ENCODE results near the gene PTGES2. TPM values are rescaled to one million over a fixed set of nuclear protein-coding genes. Genes with fewer than 3 reads are reported as not detected.

Gene PTGES2
- total RNA-seq, 2 donors from 2014 or later, result 73.5 to 84.5 TPM

DNA sequence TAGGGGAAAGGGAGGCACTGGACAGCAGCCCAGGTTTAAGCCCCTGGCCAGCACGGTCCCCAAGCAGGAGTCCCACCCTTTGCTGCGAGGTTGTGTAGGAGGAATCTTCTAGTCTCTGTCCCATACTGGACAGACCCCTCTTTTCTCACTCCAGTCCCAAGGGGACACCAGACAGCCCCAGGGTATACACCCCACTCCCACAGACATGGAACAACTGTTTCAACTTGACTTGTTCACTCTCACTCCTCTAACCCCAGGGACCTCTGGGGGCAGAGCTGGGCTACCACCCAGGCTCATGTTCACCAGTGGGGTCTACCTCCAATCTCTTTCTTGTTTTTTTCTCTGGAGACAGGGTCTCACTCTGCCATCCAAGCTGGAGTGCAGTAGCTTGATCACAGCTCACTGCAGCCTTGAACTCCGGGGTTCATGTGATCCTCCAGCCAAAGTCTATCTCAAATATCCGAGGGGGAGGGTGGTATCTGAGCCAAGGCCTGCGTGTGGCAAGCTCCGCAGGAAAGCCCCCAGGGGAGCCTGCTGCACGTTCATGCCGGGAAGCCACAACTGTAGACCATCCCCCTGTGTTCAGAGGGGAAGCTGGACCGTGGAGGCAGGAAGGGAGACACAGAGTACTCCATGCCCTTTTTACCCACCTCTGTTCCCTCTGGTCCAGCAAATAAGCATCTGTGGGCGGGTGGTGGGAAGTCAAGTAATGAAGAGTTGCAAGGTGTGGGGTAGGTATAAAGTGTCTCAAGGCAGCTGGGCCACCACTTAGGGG, 1.8 kb downstream of the PTGES2 start:
- H3K4me1 ChIP-seq (ENCODE audit: control insufficient read depth, insufficient read depth, low read length), result no peaks in the 10 kb centered on the region
- Mint-ChIP-seq H3K27ac (no peak overlapping the region), H3K4me3 (peak overlapping the region; percentile 91), H3K9me3 (peaks cover 14% of the 10 kb centered on the region), H3K4me1 (peaks cover 7% of the 10 kb centered on the region), H3K27me3 (ENCODE audit: insufficient read depth) (peaks cover 14% of the 10 kb centered on the region), H3K36me3 (ENCODE audit: low read depth) (peaks cover 21% of the 10 kb centered on the region)
- no peak overlapping the region for H3K27ac ChIP-seq (ENCODE audit: low read depth, low read length)
- TF ChIP-seq, protein P1, sequence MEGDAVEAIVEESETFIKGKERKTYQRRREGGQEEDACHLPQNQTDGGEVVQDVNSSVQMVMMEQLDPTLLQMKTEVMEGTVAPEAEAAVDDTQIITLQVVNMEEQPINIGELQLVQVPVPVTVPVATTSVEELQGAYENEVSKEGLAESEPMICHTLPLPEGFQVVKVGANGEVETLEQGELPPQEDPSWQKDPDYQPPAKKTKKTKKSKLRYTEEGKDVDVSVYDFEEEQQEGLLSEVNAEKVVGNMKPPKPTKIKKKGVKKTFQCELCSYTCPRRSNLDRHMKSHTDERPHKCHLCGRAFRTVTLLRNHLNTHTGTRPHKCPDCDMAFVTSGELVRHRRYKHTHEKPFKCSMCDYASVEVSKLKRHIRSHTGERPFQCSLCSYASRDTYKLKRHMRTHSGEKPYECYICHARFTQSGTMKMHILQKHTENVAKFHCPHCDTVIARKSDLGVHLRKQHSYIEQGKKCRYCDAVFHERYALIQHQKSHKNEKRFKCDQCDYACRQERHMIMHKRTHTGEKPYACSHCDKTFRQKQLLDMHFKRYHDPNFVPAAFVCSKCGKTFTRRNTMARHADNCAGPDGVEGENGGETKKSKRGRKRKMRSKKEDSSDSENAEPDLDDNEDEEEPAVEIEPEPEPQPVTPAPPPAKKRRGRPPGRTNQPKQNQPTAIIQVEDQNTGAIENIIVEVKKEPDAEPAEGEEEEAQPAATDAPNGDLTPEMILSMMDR (conservative IDR thresholded peaks at IDR 0.05), result no peak
- DNase-seq, result no peak
- no peaks in the 10 kb centered on the region for H3K9me3 ChIP-seq (ENCODE audit: control insufficient read depth, low read length)
- peaks cover 21% of the 10 kb centered on the region for H3K36me3 ChIP-seq (ENCODE audit: control insufficient read depth, insufficient read depth, low read length)
- no peaks in the 10 kb centered on the region for H3K27me3 ChIP-seq (ENCODE audit: control insufficient read depth, insufficient read depth, low read length, poor library complexity, severe bottlenecking)
- H3K4me3 ChIP-seq (ENCODE audit: low read length), result peak overlapping the region; percentile 95
- 89 to 91% methylated on average over 7 to 10 of the region's 10 CpGs for WGBS, 2 experiments (ENCODE audit: insufficient coverage in 1 of 2, insufficient read length in 1 of 2)
- no peak overlapping the region for H3K9ac ChIP-seq (ENCODE audit: extremely low read depth, low read length, poor library complexity, severe bottlenecking)

DNA sequence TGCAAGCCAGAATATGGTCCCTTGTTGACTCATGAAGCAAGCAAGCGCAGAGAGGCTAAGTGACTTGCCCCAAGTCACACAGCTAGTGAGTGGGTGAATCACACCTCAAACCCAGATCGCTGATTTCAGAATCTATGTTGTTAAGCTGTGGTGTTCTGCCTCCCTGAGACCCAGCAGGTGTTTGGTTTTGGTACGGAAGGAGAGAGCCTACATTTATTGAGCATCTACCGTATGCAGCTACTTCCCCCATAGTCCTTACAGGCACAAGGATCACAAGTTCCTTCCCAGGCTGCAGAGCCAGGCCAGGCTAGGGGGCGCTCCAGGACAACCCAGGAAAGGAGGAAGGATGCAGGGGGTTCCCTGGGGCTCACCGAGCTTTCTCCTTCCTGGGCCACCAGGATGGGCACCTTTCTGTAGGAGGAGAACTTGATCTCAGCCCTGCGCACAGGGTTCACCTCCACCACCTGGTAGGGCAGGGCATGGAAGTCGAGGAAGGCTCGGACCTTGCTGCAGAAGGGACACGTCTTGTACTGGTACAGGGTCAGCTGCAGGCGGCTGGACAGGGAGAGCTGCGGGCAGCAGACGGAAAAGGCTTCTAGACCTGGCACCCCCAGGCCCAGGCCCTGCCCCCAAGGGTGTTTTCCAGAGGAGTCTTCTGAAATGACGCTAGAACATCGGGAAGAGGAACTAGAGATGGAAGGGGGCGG, 2.5 kb downstream of the PTGES2 start:
- WGBS, 2 experiments (ENCODE audit: insufficient coverage in 1 of 2, insufficient read length in 1 of 2), result 82 to 84% methylated on average over 12 to 16 of the region's 16 CpGs
- Histone ChIP-seq H3K4me1 (ENCODE audit: control insufficient read depth, insufficient read depth, low read length) (no peaks in the 10 kb centered on the region), H3K36me3 (ENCODE audit: control insufficient read depth, insufficient read depth, low read length) (peaks cover 21% of the 10 kb centered on the region), H3K9ac (ENCODE audit: extremely low read depth, low read length, poor library complexity, severe bottlenecking) (no peak overlapping the region), H3K27ac (ENCODE audit: low read depth, low read length) (no peak overlapping the region), H3K4me3 (ENCODE audit: low read length) (no peak overlapping the region), H3K27me3 (ENCODE audit: control insufficient read depth, insufficient read depth, low read length, poor library complexity, severe bottlenecking) (no peaks in the 10 kb centered on the region), H3K9me3 (ENCODE audit: control insufficient read depth, low read length) (no peaks in the 10 kb centered on the region)
- H3K9me3 Mint-ChIP-seq, result peaks cover 14% of the 10 kb centered on the region
- H3K36me3 Mint-ChIP-seq (ENCODE audit: low read depth), result peaks cover 21% of the 10 kb centered on the region
- DNase-seq, result peak; percentile 95
- peak overlapping the region; percentile 91 for H3K4me3 Mint-ChIP-seq
- H3K4me1 Mint-ChIP-seq, result peaks cover 7% of the 10 kb centered on the region
- no peak overlapping the region for H3K27ac Mint-ChIP-seq
- H3K27me3 Mint-ChIP-seq (ENCODE audit: insufficient read depth), result peaks cover 12% of the 10 kb centered on the region
- TF ChIP-seq, protein P1 (conservative IDR thresholded peaks at IDR 0.05), result peak; percentile 80

- peaks cover 10% of the 10 kb centered on the region for H3K27me3 Mint-ChIP-seq (ENCODE audit: insufficient read depth)
- peaks cover 21% of the 10 kb centered on the region for H3K36me3 Mint-ChIP-seq (ENCODE audit: low read depth)
- Histone ChIP-seq H3K36me3 (ENCODE audit: control insufficient read depth, insufficient read depth, low read length) (peaks cover 21% of the 10 kb centered on the region), H3K9me3 (ENCODE audit: control insufficient read depth, low read length) (no peaks in the 10 kb centered on the region), H3K27me3 (ENCODE audit: control insufficient read depth, insufficient read depth, low read length, poor library complexity, severe bottlenecking) (no peaks in the 10 kb centered on the region), H3K9ac (ENCODE audit: extremely low read depth, low read length, poor library complexity, severe bottlenecking) (no peak overlapping the region), H3K4me1 (ENCODE audit: control insufficient read depth, insufficient read depth, low read length) (no peaks in the 10 kb centered on the region), H3K27ac (ENCODE audit: low read depth, low read length) (no peak overlapping the region), H3K4me3 (ENCODE audit: low read length) (no peak overlapping the region)
- 90 to 93% methylated on average over 2 to 8 of the region's 8 CpGs for WGBS, 2 experiments (ENCODE audit: insufficient coverage in 1 of 2, insufficient read length in 1 of 2)
- DNase-seq, result no peak
- no peak overlapping the region for H3K4me3 Mint-ChIP-seq
- H3K27ac Mint-ChIP-seq, result no peak overlapping the region
- peaks cover 9% of the 10 kb centered on the region for H3K9me3 Mint-ChIP-seq
- TF ChIP-seq, protein P1 (conservative IDR thresholded peaks at IDR 0.05), result no peak
- peaks cover 7% of the 10 kb centered on the region for H3K4me1 Mint-ChIP-seq
These were observed 3.1 kb downstream of the PTGES2 start for GRCh38 chr9:128124451-128124850.

All from endodermal cell (in vitro differentiated cells).